ENCODE data around the gene PRDM10.

Gene PRDM10

GRCh38 chr11:129944696-129945095 is 57.9 kb downstream of the PRDM10 start:
- no peak overlapping the region for H3K4me3 ChIP-seq (ENCODE audit: low read depth, low read length)
- ChIA-PET CTCF (no interaction called here), POLR2A (no interaction called here)
- no peak for DNase-seq (ENCODE audit: low read depth, low spot score)
- TF ChIP-seq CTCF (IDR thresholded peaks at IDR 0.05; ENCODE audit: insufficient read depth, low read length, missing control alignments): no peak

DNA sequence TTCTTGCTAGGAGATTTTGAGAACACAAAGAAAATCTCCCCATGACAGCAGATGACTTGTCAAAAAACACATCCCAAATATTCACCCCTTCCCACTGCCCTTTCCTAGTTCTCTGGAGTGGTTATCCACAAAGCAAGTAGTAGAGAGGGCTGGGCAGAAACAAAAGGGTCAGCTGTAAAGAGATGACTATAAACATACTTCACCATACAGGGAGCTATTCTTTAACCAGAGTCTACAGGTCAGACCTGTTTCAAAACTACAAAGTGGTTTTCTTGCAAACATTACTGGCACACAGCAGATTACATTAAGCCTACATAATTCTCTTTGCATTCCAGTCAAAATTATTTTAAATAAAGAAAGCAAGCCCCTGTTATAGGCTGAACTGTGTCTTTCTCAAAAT is 59.6 kb downstream of the PRDM10 start:
- TF ChIP-seq CTCF (IDR thresholded peaks at IDR 0.05; ENCODE audit: insufficient read depth, low read length, missing control alignments): no peak
- ChIA-PET POLR2A (no interaction called here), CTCF (interaction anchor here (2.0 kb wide), 1 partner anchor 189 kb away, joined by 9 read pairs; no protein-coding TSS in a partner anchor)
- DNase-seq (ENCODE audit: low read depth, low spot score): no peak
- no peak overlapping the region for H3K4me3 ChIP-seq (ENCODE audit: low read depth, low read length)

GRCh38 chr11:129939510-129939909 is 63.1 kb downstream of the PRDM10 start:
- POLR2A ChIA-PET: no interaction called here
- H3K4me3 ChIP-seq (ENCODE audit: low read depth, low read length): no peak overlapping the region
- DNase-seq (ENCODE audit: low read depth, low spot score): no peak
- TF ChIP-seq CTCF (IDR thresholded peaks at IDR 0.05; ENCODE audit: insufficient read depth, low read length, missing control alignments): no peak
- CTCF ChIA-PET: interaction anchor here (1.2 to 1.9 kb wide), 4 partner anchors 11 to 192 kb away, joined by 4 to 5 read pairs (median 4); no protein-coding TSS in a partner anchor

DNA sequence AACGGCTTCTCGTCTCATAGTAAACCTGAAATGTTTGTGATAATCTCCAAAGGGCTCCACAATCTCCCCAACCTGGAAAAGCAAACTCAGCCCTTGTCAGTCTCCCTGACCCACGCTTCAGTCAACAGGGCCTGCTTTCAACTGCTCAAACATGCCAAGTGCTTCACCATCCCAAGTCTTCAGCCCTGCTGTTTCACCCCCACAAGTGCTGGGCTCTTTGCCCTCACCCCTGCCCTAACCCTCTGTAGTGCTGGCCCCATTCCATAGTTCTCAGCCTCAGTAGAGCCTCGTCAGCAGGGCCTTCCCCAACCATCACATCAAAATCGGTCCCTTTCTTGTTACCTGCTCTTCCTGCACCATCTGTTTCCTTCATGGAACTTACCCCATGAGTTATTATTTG is 63.9 kb downstream of the PRDM10 start:
- DNase-seq (ENCODE audit: low read depth, low spot score): no peak
- TF ChIP-seq CTCF (IDR thresholded peaks at IDR 0.05; ENCODE audit: insufficient read depth, low read length, missing control alignments): no peak
- CTCF ChIA-PET: interaction anchor here (1.2 to 1.9 kb wide), 4 partner anchors 10 to 193 kb away, joined by 4 to 5 read pairs (median 4); no protein-coding TSS in a partner anchor
- no peak overlapping the region for H3K4me3 ChIP-seq (ENCODE audit: low read depth, low read length)
- POLR2A ChIA-PET: no interaction called here

DNA sequence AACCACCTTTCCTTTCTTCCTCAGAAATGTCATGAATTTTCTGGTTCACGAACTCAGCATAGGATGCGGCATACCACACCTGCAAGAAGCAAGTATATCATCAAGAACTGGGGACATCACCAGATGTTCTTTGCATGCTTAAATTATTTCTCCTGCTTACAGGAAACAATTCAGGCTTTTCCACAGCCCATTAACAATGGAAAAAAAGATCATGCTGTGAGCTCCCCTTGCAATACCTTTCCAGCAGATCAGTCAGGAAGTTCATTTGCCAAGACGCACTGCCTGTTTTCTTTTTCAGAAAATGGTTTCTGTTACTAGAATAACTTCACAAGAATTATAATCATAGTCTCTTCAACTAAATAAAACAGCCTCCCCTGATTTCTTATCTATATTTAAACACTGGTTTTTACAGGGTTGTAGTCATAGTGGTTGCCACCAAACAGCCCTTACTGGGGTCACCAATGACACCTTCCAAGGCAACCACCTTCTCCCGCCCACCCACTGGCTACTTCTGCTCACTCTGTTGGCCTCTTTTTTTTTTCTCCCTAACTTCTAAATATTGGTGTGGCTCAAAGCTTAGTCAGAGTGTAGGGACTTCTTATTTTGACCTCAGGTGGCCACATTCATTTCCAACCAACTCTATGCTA is 64.9 kb downstream of the PRDM10 start:
- TF ChIP-seq CTCF (IDR thresholded peaks at IDR 0.05; ENCODE audit: insufficient read depth, low read length, missing control alignments): no peak
- CTCF ChIA-PET: no interaction called here
- POLR2A ChIA-PET: no interaction called here
- no peak for DNase-seq (ENCODE audit: low read depth, low spot score)
- no peak overlapping the region for H3K4me3 ChIP-seq (ENCODE audit: low read depth, low read length)

- DNase-seq (ENCODE audit: low read depth, low spot score): no peak
- H3K4me3 ChIP-seq (ENCODE audit: low read depth, low read length): no peak overlapping the region
- no peak for TF ChIP-seq CTCF (IDR thresholded peaks at IDR 0.05; ENCODE audit: insufficient read depth, low read length, missing control alignments)
- ChIA-PET CTCF (interaction anchor here (1.0 to 3.4 kb wide), 4 partner anchors 10 to 196 kb away, joined by 4 to 12 read pairs (median 5); no protein-coding TSS in a partner anchor), POLR2A (no interaction called here)
Measured at GRCh38 chr11:129935723-129936122, 66.9 kb downstream of the PRDM10 start.

All from AG04449 (cell line).